ENCODE results near the gene KIZ. TPM values are rescaled to one million over a fixed set of nuclear protein-coding genes. Genes with fewer than 3 reads are reported as not detected.

The KIZ gene
- total RNA-seq, 1 experiment from 2014 or later = 9.1 TPM

- intact Hi-C loops (cut with micrococcal nuclease; ENCODE audit: unreplicated experiment) = loop anchor here (10.0 kb wide), 2 partner anchors 175 to 465 kb away; no protein-coding TSS in a partner anchor
- no peak overlapping the region for H3K4me3 ChIP-seq (ENCODE audit: low read depth, low read length, poor library complexity, severe bottlenecking)
- BruUV-seq (replicated peaks) = no TSS peak
- no peaks in the 10 kb centered on the region for H3K36me3 ChIP-seq (ENCODE audit: insufficient read depth, low read length, poor library complexity, severe bottlenecking)
- H3K4me1 ChIP-seq (ENCODE audit: insufficient read depth, low read length, poor library complexity, severe bottlenecking) = peaks cover 6% of the 10 kb centered on the region
- ChIA-PET POLR2A (ENCODE audit: low non-redundant PET) (interaction anchor here (0.8 kb wide), 1 partner anchor 30 kb away, joined by 4 read pairs; no protein-coding TSS in a partner anchor), CTCF (no interaction called here)
- H3K9me3 ChIP-seq (ENCODE audit: low read depth, low read length, poor library complexity, severe bottlenecking) = no peaks in the 10 kb centered on the region
- H3K27me3 ChIP-seq (replicated peaks; ENCODE audit: insufficient read depth, low read depth, low read length, poor library complexity) = no peaks in the 10 kb centered on the region
- no peak overlapping the region for H3K27ac ChIP-seq (ENCODE audit: low read depth, low read length, poor library complexity, severe bottlenecking)
- no peak for DNase-seq (ENCODE audit: low spot score)
- no peak for TF ChIP-seq EZH2 (IDR thresholded peaks at IDR 0.05; ENCODE audit: borderline replicate concordance, low read depth, low read length, poor library complexity, severe bottlenecking)
- TF ChIP-seq, protein P1, sequence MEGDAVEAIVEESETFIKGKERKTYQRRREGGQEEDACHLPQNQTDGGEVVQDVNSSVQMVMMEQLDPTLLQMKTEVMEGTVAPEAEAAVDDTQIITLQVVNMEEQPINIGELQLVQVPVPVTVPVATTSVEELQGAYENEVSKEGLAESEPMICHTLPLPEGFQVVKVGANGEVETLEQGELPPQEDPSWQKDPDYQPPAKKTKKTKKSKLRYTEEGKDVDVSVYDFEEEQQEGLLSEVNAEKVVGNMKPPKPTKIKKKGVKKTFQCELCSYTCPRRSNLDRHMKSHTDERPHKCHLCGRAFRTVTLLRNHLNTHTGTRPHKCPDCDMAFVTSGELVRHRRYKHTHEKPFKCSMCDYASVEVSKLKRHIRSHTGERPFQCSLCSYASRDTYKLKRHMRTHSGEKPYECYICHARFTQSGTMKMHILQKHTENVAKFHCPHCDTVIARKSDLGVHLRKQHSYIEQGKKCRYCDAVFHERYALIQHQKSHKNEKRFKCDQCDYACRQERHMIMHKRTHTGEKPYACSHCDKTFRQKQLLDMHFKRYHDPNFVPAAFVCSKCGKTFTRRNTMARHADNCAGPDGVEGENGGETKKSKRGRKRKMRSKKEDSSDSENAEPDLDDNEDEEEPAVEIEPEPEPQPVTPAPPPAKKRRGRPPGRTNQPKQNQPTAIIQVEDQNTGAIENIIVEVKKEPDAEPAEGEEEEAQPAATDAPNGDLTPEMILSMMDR (conservative IDR thresholded peaks at IDR 0.05; ENCODE audit: low read depth, low read length) = no peak
Measured at GRCh38 chr20:21230220-21230619, 104.3 kb downstream of the KIZ start.

- POLR2A ChIA-PET (ENCODE audit: low non-redundant PET) = no interaction called here
- H3K4me3 ChIP-seq (ENCODE audit: low read depth, low read length, poor library complexity, severe bottlenecking) = no peak overlapping the region
Measured at GRCh38 chr20:21230686-21231085, 104.8 kb downstream of the KIZ start.

DNA sequence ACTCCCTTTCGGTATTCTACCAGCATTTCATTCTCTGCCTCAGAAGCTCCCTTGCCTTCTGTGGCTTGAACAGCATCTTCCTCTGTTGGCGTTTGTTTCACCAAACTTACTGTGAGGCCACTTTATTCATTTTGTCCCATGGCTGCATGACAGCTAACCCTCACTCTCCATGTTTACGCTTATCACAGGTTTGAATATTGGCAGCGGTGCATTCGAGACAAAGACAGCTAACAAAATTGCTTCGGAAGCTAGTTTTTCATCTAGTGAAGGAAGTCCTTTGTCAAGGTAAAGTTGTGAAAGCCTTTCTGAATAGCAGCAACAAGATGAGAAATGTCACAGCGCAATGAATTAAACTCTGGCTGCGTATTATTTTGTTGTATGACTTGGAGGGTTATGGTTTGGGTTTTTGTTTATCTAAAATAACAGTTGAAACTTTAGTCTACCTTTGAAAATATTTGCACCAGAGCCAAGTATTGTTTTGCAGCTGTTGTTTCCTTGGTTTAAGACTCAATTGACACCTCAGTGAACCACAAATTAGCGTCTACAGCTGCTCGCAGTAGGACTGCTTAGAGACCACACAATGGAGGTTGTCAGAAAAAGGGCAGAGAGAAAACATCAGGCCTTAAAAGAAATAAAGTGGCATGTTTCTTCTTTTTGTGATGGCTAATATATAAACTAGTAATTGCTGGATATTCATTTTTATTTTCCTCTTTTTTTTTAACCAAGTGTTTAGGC, 106.8 kb downstream of the KIZ start:
- H3K4me3 ChIP-seq (ENCODE audit: low read depth, low read length, poor library complexity, severe bottlenecking) = no peak overlapping the region
- no peak for DNase-seq (ENCODE audit: low spot score)
- H3K27me3 ChIP-seq (replicated peaks; ENCODE audit: insufficient read depth, low read depth, low read length, poor library complexity) = no peaks in the 10 kb centered on the region
- peaks cover 14% of the 10 kb centered on the region for H3K4me1 ChIP-seq (ENCODE audit: insufficient read depth, low read length, poor library complexity, severe bottlenecking)
- ChIA-PET CTCF (no interaction called here), POLR2A (ENCODE audit: low non-redundant PET) (no interaction called here)
- BruUV-seq (replicated peaks) = no TSS peak
- no peaks in the 10 kb centered on the region for H3K36me3 ChIP-seq (ENCODE audit: insufficient read depth, low read length, poor library complexity, severe bottlenecking)
- TF ChIP-seq, protein P1 (conservative IDR thresholded peaks at IDR 0.05; ENCODE audit: low read depth, low read length) = no peak
- TF ChIP-seq EZH2 (IDR thresholded peaks at IDR 0.05; ENCODE audit: borderline replicate concordance, low read depth, low read length, poor library complexity, severe bottlenecking) = no peak
- H3K9me3 ChIP-seq (ENCODE audit: low read depth, low read length, poor library complexity, severe bottlenecking) = no peaks in the 10 kb centered on the region
- intact Hi-C loops (cut with micrococcal nuclease; ENCODE audit: unreplicated experiment) = loop anchor here (10.0 kb wide), 2 partner anchors 172 to 462 kb away; no protein-coding TSS in a partner anchor
- H3K27ac ChIP-seq (ENCODE audit: low read depth, low read length, poor library complexity, severe bottlenecking) = no peak overlapping the region

More at GRCh38 chr20:21230686-21231085, 104.8 kb downstream of the KIZ start:
- TF ChIP-seq, protein P1 (conservative IDR thresholded peaks at IDR 0.05; ENCODE audit: low read depth, low read length) = no peak
- no peak for TF ChIP-seq EZH2 (IDR thresholded peaks at IDR 0.05; ENCODE audit: borderline replicate concordance, low read depth, low read length, poor library complexity, severe bottlenecking)
- no peak overlapping the region for H3K27ac ChIP-seq (ENCODE audit: low read depth, low read length, poor library complexity, severe bottlenecking)
- DNase-seq (ENCODE audit: low spot score) = no peak
- CTCF ChIA-PET = no interaction called here
- H3K36me3 ChIP-seq (ENCODE audit: insufficient read depth, low read length, poor library complexity, severe bottlenecking) = no peaks in the 10 kb centered on the region
- no peaks in the 10 kb centered on the region for H3K27me3 ChIP-seq (replicated peaks; ENCODE audit: insufficient read depth, low read depth, low read length, poor library complexity)
- peaks cover 11% of the 10 kb centered on the region for H3K4me1 ChIP-seq (ENCODE audit: insufficient read depth, low read length, poor library complexity, severe bottlenecking)
- no TSS peak for BruUV-seq (replicated peaks)
- intact Hi-C loops (cut with micrococcal nuclease; ENCODE audit: unreplicated experiment) = loop anchor here (10.0 kb wide), 2 partner anchors 174 to 464 kb away; no protein-coding TSS in a partner anchor
- no peaks in the 10 kb centered on the region for H3K9me3 ChIP-seq (ENCODE audit: low read depth, low read length, poor library complexity, severe bottlenecking)

Data from A673 (cell line).